ENCODE measurements around the gene TMEM244.

Gene TMEM244

GRCh38 chr6:129801909-129802308 is 59.2 kb downstream of the TMEM244 start:
- DNase-seq = no peak

GRCh38 chr6:129795261-129795660 is 65.9 kb downstream of the TMEM244 start:
- DNase-seq = no peak

GRCh38 chr6:129793447-129793846 is 67.7 kb downstream of the TMEM244 start:
- DNase-seq = no peak

GRCh38 chr6:129792049-129792448 is 69.1 kb downstream of the TMEM244 start:
- no peak for DNase-seq

GRCh38 chr6:129790785-129791184 is 70.3 kb downstream of the TMEM244 start:
- DNase-seq = no peak

- no peak for DNase-seq
Measured at GRCh38 chr6:129789974-129790373, 71.1 kb downstream of the TMEM244 start.

GRCh38 chr6:129787816-129788215 is 73.3 kb downstream of the TMEM244 start:
- DNase-seq = no peak

GRCh38 chr6:129786548-129786947 is 74.6 kb downstream of the TMEM244 start:
- no peak for DNase-seq

- no peak for DNase-seq
Measured at GRCh38 chr6:129785756-129786135, 75.4 kb downstream of the TMEM244 start.

- no peak for DNase-seq
Measured at GRCh38 chr6:129785047-129785755, 75.9 kb downstream of the TMEM244 start.

Measured in left hindlimb (tissue), 1 donor.